WI38 (cell line): ENCODE measurements around the gene RAVER2.

Experiments
- H3K4me3 ChIP-seq: 2 replicates; pipeline ENCODE4 v1.5.1; 2011; ENCODE audit warnings: low read depth, mild to moderate bottlenecking, control low read depth, low read length
- TF ChIP-seq, protein P1 (sequence below): IDR thresholded peaks from 2 replicates; pipeline ENCODE4 v1.5.1; 2012; ENCODE audit warnings: low read depth, mild to moderate bottlenecking, control low read depth, low read length

Gene RAVER2

DNA sequence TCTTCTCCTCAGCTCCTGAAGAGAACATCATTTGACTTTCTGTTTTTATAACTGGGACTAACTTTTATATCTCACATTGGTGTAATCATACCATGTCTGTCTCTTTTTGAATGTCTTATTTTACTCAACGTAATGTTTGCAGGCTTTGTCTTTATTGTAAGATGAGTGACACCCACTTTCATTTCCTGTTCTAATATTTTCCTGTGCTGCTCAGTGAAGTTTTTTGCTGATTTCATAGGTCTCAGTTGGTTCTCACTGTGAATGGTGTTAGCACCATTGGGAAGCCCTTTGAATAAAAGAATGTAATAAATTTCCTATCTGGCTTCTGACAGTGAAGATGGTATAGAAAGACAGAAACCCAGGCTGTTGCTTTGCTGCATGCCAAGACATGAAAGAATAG, 84.0 kb downstream of the RAVER2 start:
- H3K4me3 ChIP-seq, result no peak overlapping the region
- TF ChIP-seq, protein P1, sequence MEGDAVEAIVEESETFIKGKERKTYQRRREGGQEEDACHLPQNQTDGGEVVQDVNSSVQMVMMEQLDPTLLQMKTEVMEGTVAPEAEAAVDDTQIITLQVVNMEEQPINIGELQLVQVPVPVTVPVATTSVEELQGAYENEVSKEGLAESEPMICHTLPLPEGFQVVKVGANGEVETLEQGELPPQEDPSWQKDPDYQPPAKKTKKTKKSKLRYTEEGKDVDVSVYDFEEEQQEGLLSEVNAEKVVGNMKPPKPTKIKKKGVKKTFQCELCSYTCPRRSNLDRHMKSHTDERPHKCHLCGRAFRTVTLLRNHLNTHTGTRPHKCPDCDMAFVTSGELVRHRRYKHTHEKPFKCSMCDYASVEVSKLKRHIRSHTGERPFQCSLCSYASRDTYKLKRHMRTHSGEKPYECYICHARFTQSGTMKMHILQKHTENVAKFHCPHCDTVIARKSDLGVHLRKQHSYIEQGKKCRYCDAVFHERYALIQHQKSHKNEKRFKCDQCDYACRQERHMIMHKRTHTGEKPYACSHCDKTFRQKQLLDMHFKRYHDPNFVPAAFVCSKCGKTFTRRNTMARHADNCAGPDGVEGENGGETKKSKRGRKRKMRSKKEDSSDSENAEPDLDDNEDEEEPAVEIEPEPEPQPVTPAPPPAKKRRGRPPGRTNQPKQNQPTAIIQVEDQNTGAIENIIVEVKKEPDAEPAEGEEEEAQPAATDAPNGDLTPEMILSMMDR, result no peak

DNA sequence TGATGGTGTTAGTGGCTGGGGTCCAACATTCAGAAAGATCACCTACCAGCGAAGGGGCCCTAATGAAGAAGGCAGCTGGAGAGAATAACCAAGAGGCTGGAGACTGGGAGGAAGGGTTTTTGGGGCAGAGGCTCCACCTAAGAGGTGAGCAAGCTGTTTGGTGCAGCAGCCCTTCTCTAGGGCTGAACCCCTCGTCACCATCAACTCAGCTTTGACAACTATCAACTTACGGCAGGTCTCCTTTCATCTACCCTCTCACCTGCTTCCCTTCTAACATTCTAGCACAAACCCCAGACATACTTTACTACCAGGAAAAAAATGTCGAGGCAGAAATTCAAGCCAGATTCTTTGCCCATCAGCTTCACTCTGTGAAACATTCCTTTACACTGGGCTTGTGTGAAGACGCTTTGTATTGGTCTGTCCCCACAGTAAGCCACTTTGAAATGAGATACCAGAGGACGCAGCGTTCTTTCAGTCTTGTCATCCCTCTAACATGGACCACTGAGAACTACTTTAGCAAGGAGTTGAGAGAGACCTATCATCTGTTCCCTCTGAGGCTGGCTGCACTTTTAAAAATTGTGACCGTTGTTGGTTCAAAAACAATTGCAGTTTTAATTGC, 84.6 kb downstream of the RAVER2 start:
- no peak overlapping the region for H3K4me3 ChIP-seq
- TF ChIP-seq, protein P1, result no peak

DNA sequence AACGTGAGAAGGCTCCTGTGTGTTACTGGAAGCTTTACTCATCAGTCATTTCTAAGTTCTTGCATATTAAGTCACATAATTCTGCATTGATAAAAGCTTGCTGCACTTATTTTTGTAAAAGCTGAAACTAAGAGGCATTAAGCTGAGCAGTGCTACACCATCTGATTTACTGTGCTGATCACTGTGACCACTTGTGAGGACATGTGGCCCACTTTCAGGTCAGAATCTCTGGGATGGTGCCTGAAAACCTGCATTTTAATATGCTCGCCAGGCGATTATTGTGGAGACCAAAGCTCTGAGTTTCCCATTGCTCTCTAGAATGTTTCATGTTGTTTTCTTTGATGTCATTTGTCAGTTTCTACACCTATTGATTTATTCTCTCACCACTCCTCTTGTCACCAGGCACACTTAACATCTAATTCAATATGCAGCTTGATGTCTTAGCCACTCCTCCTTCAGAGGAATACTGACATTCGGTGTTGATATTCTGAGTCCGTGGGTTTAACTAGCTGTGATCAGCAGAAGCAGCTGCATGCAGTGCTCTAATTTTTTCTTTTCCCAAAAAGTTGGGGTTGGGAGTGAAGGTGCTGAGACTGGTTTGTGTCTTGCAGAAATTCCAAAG, 85.3 kb downstream of the RAVER2 start:
- no peak overlapping the region for H3K4me3 ChIP-seq
- TF ChIP-seq, protein P1, result no peak

DNA sequence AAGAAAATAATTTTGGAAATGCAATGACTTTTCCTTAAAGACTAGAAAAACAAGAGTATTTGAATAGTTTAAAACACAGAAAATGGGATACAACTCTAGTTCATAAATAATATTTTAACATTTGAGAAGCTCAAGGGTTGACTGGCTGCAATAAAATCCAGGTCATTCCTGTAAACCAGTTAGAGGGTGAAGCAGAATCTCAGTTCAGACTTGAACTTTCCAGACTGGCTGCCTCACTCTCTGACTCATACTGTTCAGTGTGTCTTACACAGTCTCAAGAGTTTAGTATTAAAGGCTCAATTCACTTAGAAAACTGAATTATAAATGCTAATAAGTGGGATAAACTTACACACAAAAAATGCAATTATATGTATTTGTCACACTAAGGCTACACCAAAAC, 89.9 kb downstream of the RAVER2 start:
- TF ChIP-seq, protein P1, result no peak
- H3K4me3 ChIP-seq, result no peak overlapping the region

- TF ChIP-seq, protein P1, result no peak
- H3K4me3 ChIP-seq, result no peak overlapping the region
These were observed 91.9 kb downstream of the RAVER2 start for GRCh38 chr1:64836802-64837201.

DNA sequence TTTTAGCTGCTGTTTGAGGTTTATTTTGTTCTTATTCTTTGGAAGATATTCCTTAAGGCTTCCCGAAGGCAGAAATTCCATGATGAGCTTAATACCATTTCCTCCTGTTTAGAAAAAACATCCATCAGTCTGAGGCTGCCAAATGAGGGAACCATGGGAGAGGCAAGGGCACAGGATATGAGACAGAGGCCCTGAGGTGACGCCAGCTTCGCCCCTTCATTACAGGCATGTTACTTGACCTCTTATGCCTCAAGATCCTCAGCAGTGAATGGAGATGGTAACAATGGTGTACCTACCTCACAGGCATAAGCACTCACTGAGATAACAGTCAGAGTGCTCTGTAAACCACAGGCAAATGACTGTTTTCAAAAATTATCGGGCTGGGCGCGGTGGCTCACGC, 93.6 kb downstream of the RAVER2 start:
- TF ChIP-seq, protein P1, result no peak
- no peak overlapping the region for H3K4me3 ChIP-seq

GRCh38 chr1:64839261-64839660, 94.4 kb downstream of the RAVER2 start:
- TF ChIP-seq, protein P1, result no peak

More at GRCh38 chr1:64839261-64839660, 94.4 kb downstream of the RAVER2 start:
- no peak overlapping the region for H3K4me3 ChIP-seq
